Gastroesophageal sphincter (tissue), 4 donors: Measurements from ENCODE around the gene ZNF616. TPM values are rescaled to one million over a fixed set of nuclear protein-coding genes. Genes with fewer than 3 reads are reported as not detected.
"Not testable (repeated sequence)": the region's sequence is repeated elsewhere in the genome, so short reads cannot be mapped to it uniquely, and the experiment has no call there.

ENCODE experiments used
- ATAC-seq: fragments of 150-250 bp; one replicate; pipeline ENCODE4 v1.9.1; 2016; ENCODE audit warnings: mild to moderate bottlenecking, moderate library complexity
- H3K27ac ChIP-seq, 4 donors: fragments of 200-600 bp; sonication (generic) in 3 of 4; 1 replicate in 3 of 4; 2 replicates in 1 of 4; pipeline ENCODE4 v1.5.1; 2016 to 2019
- H3K27me3 ChIP-seq: fragments of 200-600 bp; sonication (generic); one replicate; pipeline ENCODE4 v1.5.1; 2019
- H3K36me3 ChIP-seq, 2 donors: fragments of 200-600 bp; sonication (generic); one replicate each; pipeline ENCODE4 v1.5.1; 2019; ENCODE audit warnings: control low read depth in 1 of 2
- H3K4me1 ChIP-seq, 3 donors: fragments of 200-600 bp; sonication (generic); 1 replicate in 2 of 3; 2 replicates in 1 of 3; pipeline ENCODE4 v1.5.1; 2016 to 2019; ENCODE audit warnings: control low read depth in 2 of 3
- H3K4me3 ChIP-seq, 2 donors: fragments of 200-600 bp; sonication (generic); one replicate each; pipeline ENCODE4 v1.5.1; 2019; ENCODE audit warnings: mild to moderate bottlenecking in 1 of 2, moderate library complexity in 1 of 2
- H3K9me3 ChIP-seq, 3 donors: fragments of 200-600 bp; sonication (generic); one replicate each; pipeline ENCODE4 v1.5.1; 2017 to 2019; ENCODE audit warnings: control low read depth in 2 of 3
- CTCF ChIP-seq, 4 experiments: fragments of 200-600 bp in 2 of 4; fragments of 450-650 bp in 2 of 4; sonication (generic) in 1 of 4; IDR thresholded peaks; one replicate each; pipeline ENCODE4 v1.5.1; 2017 to 2019; ENCODE audit warnings: antibody characterized with exemption in 4 of 4, mild to moderate bottlenecking in 2 of 4, moderate library complexity in 2 of 4
- EP300 ChIP-seq: sonication (generic); formaldehyde crosslinking; IDR thresholded peaks from one replicate; pipeline ENCODE4 v1.6.1; 2017; ENCODE audit warnings: antibody characterized with exemption, mild to moderate bottlenecking
- POLR2A ChIP-seq, 2 donors: fragments of 450-650 bp; IDR thresholded peaks; one replicate each; pipeline ENCODE4 v1.6.1; 2017; ENCODE audit warnings: antibody characterized with exemption in 2 of 2, mild to moderate bottlenecking in 2 of 2, moderate library complexity in 1 of 2
- POLR2AphosphoS5 ChIP-seq: sonication (generic); formaldehyde crosslinking; IDR thresholded peaks from one replicate; pipeline ENCODE4 v1.6.1; 2017; ENCODE audit warnings: antibody characterized with exemption
- WGBS, 2 donors: methylation state at CpG; one replicate each; pipeline ENCODE4 v1.1.5; 2018; ENCODE audit warnings: low coverage in 1 of 2; 5-methylcytosine and 5-hydroxymethylcytosine counted together
- total RNA-seq, 4 donors: library from RNA; depleted of rRNA; stranded (reverse); fragments of >200 nt; gene quantifications; one replicate each; pipeline ENCODE4 v1.1.0, GENCODE V29; 2016

The ZNF616 gene
- total RNA-seq, 4 donors from 2014 or later = 4.0 to 11.2 (median 5.8) TPM

GRCh38 chr19:52101866-52102562 is 37.7 kb downstream of the ZNF616 start:
- peaks cover 0 to 23% (median 0%) of the 10 kb centered on the region in 3 donors for H3K9me3 ChIP-seq
- no peaks in the 10 kb centered on the region for H3K36me3 ChIP-seq
- no peaks in the 10 kb centered on the region for H3K27me3 ChIP-seq
- no peaks in the 10 kb centered on the region for H3K4me1 ChIP-seq
- no peak overlapping the region for H3K4me3 ChIP-seq
- no peak overlapping the region for H3K27ac ChIP-seq
- 75 to 83% methylated on average over 1 to 2 of the region's 2 CpGs for WGBS, 2 donors
- ATAC-seq = no peak
- TF ChIP-seq EP300 (no peak), POLR2A (IDR thresholded peaks at IDR 0.05) (no peak), CTCF (IDR thresholded peaks at IDR 0.05) (no peak), POLR2AphosphoS5 (no peak)

DNA sequence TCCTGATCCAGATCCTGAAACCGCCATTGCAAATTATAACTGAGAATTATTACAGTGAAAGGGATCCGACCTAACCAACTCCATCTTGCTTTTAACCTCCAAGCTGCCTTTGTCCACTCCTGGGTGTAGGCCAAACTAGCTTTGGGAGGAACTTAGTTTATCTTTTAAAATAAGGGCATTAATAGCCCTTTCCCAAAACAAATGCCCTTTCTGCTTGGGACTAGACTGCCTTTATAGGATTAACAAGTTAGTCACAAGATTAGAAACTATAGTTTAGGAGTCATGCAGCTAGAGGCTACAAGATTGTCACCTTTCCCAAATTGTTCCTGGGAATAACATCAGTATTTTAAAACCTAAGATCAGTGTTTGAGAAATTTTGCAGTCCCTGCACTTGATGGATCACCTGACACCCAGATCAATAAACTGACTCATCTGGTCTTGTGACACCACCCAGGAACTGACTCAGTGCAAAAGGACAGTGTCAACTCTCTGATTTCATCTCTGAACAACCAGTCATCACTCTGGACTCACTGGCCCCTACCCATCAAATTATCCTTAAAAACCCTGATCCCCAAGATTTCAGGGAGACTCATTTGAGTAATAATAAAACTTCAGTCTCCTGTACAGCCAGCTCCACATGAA is 40.1 kb downstream of the ZNF616 start:
- TF ChIP-seq POLR2A (IDR thresholded peaks at IDR 0.05) = no peak
- ATAC-seq = no peak
- no peaks in the 10 kb centered on the region for H3K27me3 ChIP-seq

DNA sequence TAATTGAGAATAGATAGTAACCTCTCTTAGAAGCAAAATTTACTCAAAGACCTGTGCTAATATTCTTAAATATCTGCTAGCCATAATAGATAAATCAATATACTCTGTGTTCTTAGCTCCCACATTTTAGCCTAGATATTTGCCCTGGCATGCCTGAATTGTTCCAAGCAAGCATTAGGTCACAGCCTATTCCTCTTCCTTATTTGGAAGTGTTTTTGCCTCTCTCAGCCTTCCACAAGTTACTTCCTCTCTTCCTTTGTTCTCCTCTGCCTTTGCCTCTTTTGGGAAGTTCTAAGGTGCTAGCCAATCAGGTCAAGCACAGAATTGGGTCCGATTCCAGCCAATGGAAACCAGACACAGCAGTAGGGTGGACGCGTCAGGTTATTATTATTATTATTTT is 43.3 kb downstream of the ZNF616 start:
- not testable (repeated sequence) for H3K4me3 ChIP-seq, ATAC-seq, H3K27me3 ChIP-seq
- WGBS, 2 donors = 97% methylated on average over 3 of the region's 3 CpGs; no CpG with 5 or more reads in 1 of the 2 donors
- Histone ChIP-seq H3K4me1 (peaks cover 0 to 37% (median 15%) of the 10 kb centered on the region in 3 donors), H3K9me3 (peaks cover 0 to 23% (median 0%) of the 10 kb centered on the region in 3 donors), H3K27ac (peak overlapping the region; percentile 34 to 90 (median 81)), H3K36me3 (peaks cover 0 to 20% of the 10 kb centered on the region in 2 donors)

More for the DNA sequence above, 40.1 kb downstream of the ZNF616 start:
- peaks cover 0 to 5% (median 3%) of the 10 kb centered on the region in 3 donors for H3K4me1 ChIP-seq
- peaks cover 0 to 23% (median 0%) of the 10 kb centered on the region in 3 donors for H3K9me3 ChIP-seq
- H3K27ac ChIP-seq = no peak overlapping the region
- WGBS, 2 donors = 92% methylated on average over 2 of the region's 2 CpGs
- no peak overlapping the region for H3K4me3 ChIP-seq
- H3K36me3 ChIP-seq = no peaks in the 10 kb centered on the region

DNA sequence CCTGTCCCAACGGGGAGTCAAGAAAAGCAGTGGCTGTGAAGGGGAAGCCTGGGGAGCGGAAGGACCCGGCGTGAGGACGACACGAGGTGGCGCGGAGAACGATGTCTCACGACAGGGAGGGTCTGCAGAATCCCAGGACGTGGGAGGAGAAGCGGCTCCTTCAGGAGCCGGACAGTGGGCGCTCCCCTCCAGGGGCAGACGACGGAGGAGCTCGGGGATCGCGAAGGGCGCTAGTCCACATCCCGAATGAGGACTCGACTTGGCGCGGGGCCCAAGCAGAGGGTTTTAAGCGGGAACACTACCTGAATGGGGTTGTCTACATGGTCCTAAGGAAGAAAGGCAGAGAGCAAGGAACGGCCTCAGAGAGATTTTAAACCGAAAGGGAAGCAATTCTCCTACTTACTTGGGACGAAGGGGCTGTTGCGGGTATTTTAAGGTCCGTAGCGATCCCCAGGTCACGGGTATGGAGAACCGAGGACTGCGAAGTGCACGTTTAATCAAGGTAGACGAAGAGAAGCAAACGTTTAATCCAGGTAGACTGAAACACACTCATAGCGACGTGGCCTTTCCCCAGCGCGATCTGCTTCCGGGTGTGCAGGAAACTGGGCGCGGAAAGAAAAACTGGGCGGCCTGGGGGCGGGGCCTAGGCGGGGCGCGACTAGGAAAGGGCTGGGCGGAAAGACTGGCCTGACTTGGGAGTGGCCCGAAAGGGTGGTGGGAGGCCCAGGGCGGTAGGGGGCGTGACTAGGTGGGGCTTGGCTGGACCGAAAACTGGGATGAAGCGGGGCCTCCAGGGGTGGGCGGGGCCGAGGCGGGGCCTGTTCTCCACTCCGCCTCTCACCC is 44.3 kb downstream of the ZNF616 start, which contains the start of gene ZNF841:
TSS of gene ZNF841 (minus strand) at position 594 of the 843 bp plus-strand sequence. CDS start 10,964 bp downstream, outside the sequence.
- Histone ChIP-seq H3K27ac (peak within 1 kb of the TSS; percentile 44 to 90 (median 81)), H3K4me3 (peak within 1 kb of the TSS; percentile 70 to 95), H3K36me3 (peaks cover 0 to 31% of the 10 kb centered on the region in 2 donors), H3K9me3 (peaks cover 0 to 23% (median 0%) of the 10 kb centered on the region in 3 donors), H3K27me3 (no peaks in the 10 kb centered on the region), H3K4me1 (peaks cover 0 to 41% (median 15%) of the 10 kb centered on the region in 3 donors)
- ATAC-seq = peak; percentile 100
- 0 to 1% methylated on average over 32 to 33 of the region's 59 CpGs for WGBS, 2 donors
- peak in 1 of 4 experiments; percentile 29 for TF ChIP-seq CTCF (IDR thresholded peaks at IDR 0.05)
- peak; percentile 27 to 55 for TF ChIP-seq POLR2A (IDR thresholded peaks at IDR 0.05)
- TF ChIP-seq EP300 = no peak
- TF ChIP-seq POLR2AphosphoS5 = peak; percentile 81

- peak overlapping the region in 3 of 4 donors; percentile 76 to 90 (median 86) for H3K27ac ChIP-seq
Observed at GRCh38 chr19:52094526-52095130, 45.1 kb downstream of the ZNF616 start.

More at GRCh38 chr19:52094526-52095130, 45.1 kb downstream of the ZNF616 start:
- no peaks in the 10 kb centered on the region for H3K27me3 ChIP-seq
- peaks cover 0 to 38% of the 10 kb centered on the region in 2 donors for H3K36me3 ChIP-seq
- peaks cover 0 to 41% (median 15%) of the 10 kb centered on the region in 3 donors for H3K4me1 ChIP-seq
- WGBS, 2 donors = 1 to 2% methylated on average over 6 to 8 of the region's 12 CpGs
- no peak for ATAC-seq
- H3K9me3 ChIP-seq = peaks cover 0 to 23% (median 0%) of the 10 kb centered on the region in 3 donors
- H3K4me3 ChIP-seq = peak overlapping the region; percentile 70 to 95
- TF ChIP-seq POLR2AphosphoS5 = no peak
- TF ChIP-seq CTCF (IDR thresholded peaks at IDR 0.05) = no peak
- no peak for TF ChIP-seq EP300
- TF ChIP-seq POLR2A (IDR thresholded peaks at IDR 0.05) = no peak
